RWPE2 (cell line): Measurements from ENCODE around the gene RNLS.

ENCODE experiments used
- ATAC-seq: fragments of 200-7000 bp; cut with Tn5 transposase; 3 replicates; pipeline ENCODE4 v1.9.1; 2021; ENCODE audit warnings: low read depth
- DNase-seq: peaks from one replicate; pipeline ENCODE4 v3.0.0-alpha.2; 2020; ENCODE audit warnings: low spot score
- H3K27ac ChIP-seq: fragments of 450-650 bp; 2 replicates; pipeline ENCODE4 v1.5.1; 2017; ENCODE audit warnings: mild to moderate bottlenecking; ENCODE audit not compliant: poor library complexity, severe bottlenecking
- H3K27me3 ChIP-seq: fragments of 250-450 bp; sonication (Bioruptor Pico); 2 replicates; pipeline ENCODE4 v1.5.1; 2021; ENCODE audit warnings: mild to moderate bottlenecking, moderate library complexity; ENCODE audit not compliant: insufficient read depth, poor library complexity, severe bottlenecking
- H3K36me3 ChIP-seq: fragments of 250-450 bp; sonication (Bioruptor Pico); 2 replicates; pipeline ENCODE4 v1.5.1; 2020; ENCODE audit warnings: low read depth, mild to moderate bottlenecking, moderate library complexity
- H3K4me1 ChIP-seq: fragments of 250-450 bp; sonication (Bioruptor Pico); 2 replicates; pipeline ENCODE4 v1.5.1; 2021; ENCODE audit warnings: mild to moderate bottlenecking, moderate library complexity; ENCODE audit not compliant: insufficient read depth, poor library complexity, severe bottlenecking
- H3K4me3 ChIP-seq: fragments of 250-450 bp; sonication (Bioruptor Pico); 2 replicates; pipeline ENCODE4 v1.5.1; 2021; ENCODE audit warnings: mild to moderate bottlenecking, moderate library complexity; ENCODE audit not compliant: severe bottlenecking
- H3K9me3 ChIP-seq: fragments of 250-450 bp; sonication (Bioruptor Pico); 2 replicates; pipeline ENCODE4 v1.5.1; 2021; ENCODE audit warnings: mild to moderate bottlenecking, moderate library complexity; ENCODE audit not compliant: severe bottlenecking
- TF ChIP-seq, protein P1 (sequence below): fragments of 450-650 bp; IDR thresholded peaks from one replicate; pipeline ENCODE4 v1.5.1; 2017; ENCODE audit warnings: mild to moderate bottlenecking, moderate library complexity; ENCODE audit not compliant: poor library complexity, severe bottlenecking

The RNLS gene

DNA sequence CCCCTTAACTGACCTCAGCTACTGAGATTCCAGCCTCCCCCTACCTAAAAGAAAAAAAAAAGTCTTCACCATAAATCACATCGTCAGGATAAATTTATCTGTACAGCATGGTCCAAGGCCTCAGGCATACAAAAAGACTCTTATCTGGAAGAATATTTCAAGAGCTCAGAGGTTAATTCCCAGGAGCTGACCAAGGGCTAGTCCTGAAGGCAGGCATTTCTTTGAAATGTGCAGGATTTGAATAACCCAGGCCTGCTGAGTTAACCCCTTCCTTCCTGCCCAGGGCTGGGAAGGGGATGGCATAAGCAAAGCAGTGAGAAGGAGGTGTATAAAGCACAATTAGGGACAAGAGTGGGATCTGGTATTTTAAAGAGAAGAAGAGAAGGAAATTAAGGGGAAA lies 111.2 kb downstream of the RNLS start:
- H3K27ac ChIP-seq: no peak overlapping the region
- no peaks in the 10 kb centered on the region for H3K27me3 ChIP-seq
- H3K9me3 ChIP-seq: no peaks in the 10 kb centered on the region
- no peak for DNase-seq
- no peak for ATAC-seq
- TF ChIP-seq, protein P1, sequence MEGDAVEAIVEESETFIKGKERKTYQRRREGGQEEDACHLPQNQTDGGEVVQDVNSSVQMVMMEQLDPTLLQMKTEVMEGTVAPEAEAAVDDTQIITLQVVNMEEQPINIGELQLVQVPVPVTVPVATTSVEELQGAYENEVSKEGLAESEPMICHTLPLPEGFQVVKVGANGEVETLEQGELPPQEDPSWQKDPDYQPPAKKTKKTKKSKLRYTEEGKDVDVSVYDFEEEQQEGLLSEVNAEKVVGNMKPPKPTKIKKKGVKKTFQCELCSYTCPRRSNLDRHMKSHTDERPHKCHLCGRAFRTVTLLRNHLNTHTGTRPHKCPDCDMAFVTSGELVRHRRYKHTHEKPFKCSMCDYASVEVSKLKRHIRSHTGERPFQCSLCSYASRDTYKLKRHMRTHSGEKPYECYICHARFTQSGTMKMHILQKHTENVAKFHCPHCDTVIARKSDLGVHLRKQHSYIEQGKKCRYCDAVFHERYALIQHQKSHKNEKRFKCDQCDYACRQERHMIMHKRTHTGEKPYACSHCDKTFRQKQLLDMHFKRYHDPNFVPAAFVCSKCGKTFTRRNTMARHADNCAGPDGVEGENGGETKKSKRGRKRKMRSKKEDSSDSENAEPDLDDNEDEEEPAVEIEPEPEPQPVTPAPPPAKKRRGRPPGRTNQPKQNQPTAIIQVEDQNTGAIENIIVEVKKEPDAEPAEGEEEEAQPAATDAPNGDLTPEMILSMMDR: no peak
- peaks cover 20% of the 10 kb centered on the region for H3K4me1 ChIP-seq
- H3K36me3 ChIP-seq: no peaks in the 10 kb centered on the region
- no peak overlapping the region for H3K4me3 ChIP-seq

DNA sequence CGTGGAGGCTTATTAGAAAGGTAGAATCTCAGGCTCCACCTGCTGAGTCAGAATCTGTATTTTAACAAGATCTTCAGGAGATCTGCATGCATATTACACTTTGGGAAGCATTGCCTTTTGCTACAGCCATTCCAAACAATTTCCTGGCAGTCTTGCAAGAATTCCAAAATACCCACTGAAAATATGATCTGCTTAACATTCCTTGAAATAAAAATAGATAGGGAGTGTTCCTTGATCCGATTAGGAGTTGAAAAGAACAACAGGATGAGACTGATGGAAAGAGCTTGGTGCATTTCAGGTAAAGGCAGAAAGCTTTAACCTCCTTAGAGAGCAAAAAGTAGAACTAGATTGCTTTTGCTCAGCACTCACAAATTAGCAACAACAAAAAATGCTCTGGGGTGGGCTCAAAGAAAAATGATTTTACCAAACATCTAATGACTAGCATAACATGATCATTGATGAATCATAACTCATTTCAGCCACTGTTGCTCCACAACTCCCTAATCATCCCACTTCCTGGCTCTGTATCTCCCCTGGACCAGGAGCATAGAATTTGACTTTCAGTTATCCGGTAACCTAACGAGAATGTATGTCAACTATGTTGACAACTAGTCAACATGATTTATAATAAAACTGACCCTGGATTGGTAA lies 115.2 kb downstream of the RNLS start:
- TF ChIP-seq, protein P1: no peak
- Histone ChIP-seq H3K4me1 (no peaks in the 10 kb centered on the region), H3K27ac (no peak overlapping the region), H3K36me3 (no peaks in the 10 kb centered on the region), H3K4me3 (no peak overlapping the region), H3K27me3 (no peaks in the 10 kb centered on the region), H3K9me3 (no peaks in the 10 kb centered on the region)
- DNase-seq (no peak), ATAC-seq (peak; percentile 57; the same call in 1 of the 3 replicates)

- no peak overlapping the region for H3K4me3 ChIP-seq
- H3K27ac ChIP-seq: no peak overlapping the region
- DNase-seq (no peak), ATAC-seq (no peak)
- no peaks in the 10 kb centered on the region for H3K36me3 ChIP-seq
- H3K9me3 ChIP-seq: no peaks in the 10 kb centered on the region
- TF ChIP-seq, protein P1: no peak
- H3K27me3 ChIP-seq: no peaks in the 10 kb centered on the region
- H3K4me1 ChIP-seq: no peaks in the 10 kb centered on the region
Observed at GRCh38 chr10:88466786-88467185, 116.3 kb downstream of the RNLS start.

- H3K9me3 ChIP-seq: no peaks in the 10 kb centered on the region
- H3K36me3 ChIP-seq: no peaks in the 10 kb centered on the region
- H3K4me3 ChIP-seq: no peak overlapping the region
- H3K4me1 ChIP-seq: no peaks in the 10 kb centered on the region
- ATAC-seq (no peak), DNase-seq (no peak)
- no peak overlapping the region for H3K27ac ChIP-seq
- TF ChIP-seq, protein P1: no peak
- no peaks in the 10 kb centered on the region for H3K27me3 ChIP-seq
Observed at GRCh38 chr10:88465765-88466164, 117.4 kb downstream of the RNLS start.

- ATAC-seq (no peak), DNase-seq (no peak)
- H3K9me3 ChIP-seq: no peaks in the 10 kb centered on the region
- no peaks in the 10 kb centered on the region for H3K27me3 ChIP-seq
- no peaks in the 10 kb centered on the region for H3K36me3 ChIP-seq
- H3K27ac ChIP-seq: no peak overlapping the region
- TF ChIP-seq, protein P1: no peak
- H3K4me1 ChIP-seq: no peaks in the 10 kb centered on the region
- H3K4me3 ChIP-seq: no peak overlapping the region
Observed at GRCh38 chr10:88463811-88464210, 119.3 kb downstream of the RNLS start.
